ENCODE results near the gene CLVS2.

CLVS2 gene

GRCh38 chr6:123027408-123027807 lies 31.4 kb downstream of the CLVS2 start:
- DNase-seq (ENCODE audit: low spot score): no peak

GRCh38 chr6:123028263-123028662 lies 32.2 kb downstream of the CLVS2 start:
- no peak for DNase-seq (ENCODE audit: low spot score)

- no peak for DNase-seq (ENCODE audit: low spot score)
Observed at GRCh38 chr6:123030282-123030681, 34.2 kb downstream of the CLVS2 start.

DNA sequence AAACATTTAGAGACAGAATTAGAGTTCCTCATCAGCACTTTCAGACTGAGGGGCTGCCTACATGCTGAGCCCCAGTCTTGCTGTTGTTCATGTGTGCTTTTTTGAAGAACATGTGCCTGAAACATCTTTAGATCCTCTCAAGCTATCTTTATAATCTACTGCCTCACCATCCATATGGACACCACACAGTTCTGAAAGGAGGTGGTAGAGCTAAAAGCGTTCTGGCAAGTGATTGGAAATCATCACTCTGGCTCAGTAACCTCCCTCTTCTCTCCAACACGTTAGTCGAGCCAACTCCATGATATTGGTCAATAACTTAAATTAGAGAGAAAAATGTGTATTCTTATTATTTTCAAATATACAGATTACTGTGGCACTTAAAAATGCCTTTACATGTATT lies 40.6 kb downstream of the CLVS2 start:
- DNase-seq (ENCODE audit: low spot score): no peak

DNA sequence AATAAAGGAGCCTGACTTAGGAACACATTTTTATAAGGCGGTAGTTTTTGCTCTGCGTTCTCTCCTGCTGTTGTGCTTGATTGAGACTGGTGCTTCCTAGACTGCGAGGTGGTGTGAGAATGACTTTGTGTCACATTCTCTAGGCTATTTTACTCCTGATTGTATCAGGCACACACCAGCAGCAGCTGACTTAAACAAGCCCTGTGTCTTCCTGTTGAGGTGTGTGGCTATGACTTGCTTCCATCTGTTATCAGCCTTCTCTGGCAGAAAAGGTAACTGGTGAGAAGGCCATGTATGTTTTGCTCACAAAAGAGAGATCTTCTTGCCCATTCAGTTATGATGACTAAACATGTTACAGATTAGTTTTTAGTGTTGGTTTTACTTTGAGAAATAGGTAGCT lies 43.4 kb downstream of the CLVS2 start:
- DNase-seq (ENCODE audit: low spot score): no peak

- no peak for DNase-seq (ENCODE audit: low spot score)
Observed at GRCh38 chr6:123042401-123042800, 46.4 kb downstream of the CLVS2 start.

GRCh38 chr6:123044341-123044860 lies 48.4 kb downstream of the CLVS2 start:
- DNase-seq (ENCODE audit: low spot score): no peak

GRCh38 chr6:123053602-123054225 lies 57.7 kb downstream of the CLVS2 start:
- DNase-seq (ENCODE audit: low spot score): no peak

DNA sequence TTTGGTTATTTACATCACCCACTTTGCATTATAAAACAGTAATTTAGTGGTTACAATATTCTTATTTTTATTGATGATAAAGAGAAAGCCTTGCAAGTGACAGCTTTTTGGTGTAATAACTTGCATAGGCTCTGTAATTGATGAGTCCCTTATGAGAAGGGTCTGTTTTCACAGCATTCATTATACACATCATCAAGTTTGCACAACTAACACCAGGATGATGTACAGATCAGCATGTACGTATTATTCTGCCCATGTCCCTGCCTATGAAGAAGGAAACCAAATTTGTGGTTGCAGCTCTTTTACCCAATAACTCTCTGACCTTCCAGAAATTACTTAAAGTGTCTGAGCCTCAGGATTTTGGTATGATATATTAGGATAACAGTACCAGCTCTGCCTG lies 59.2 kb downstream of the CLVS2 start:
- DNase-seq (ENCODE audit: low spot score): no peak

- no peak for DNase-seq (ENCODE audit: low spot score)
Observed at GRCh38 chr6:123062670-123063069, 66.6 kb downstream of the CLVS2 start.

- no peak for DNase-seq (ENCODE audit: low spot score)
Observed at GRCh38 chr6:123064038-123064437, 68.0 kb downstream of the CLVS2 start.

- DNase-seq (ENCODE audit: low spot score): no peak
Observed at GRCh38 chr6:123074616-123075015, 78.6 kb downstream of the CLVS2 start.

DNA sequence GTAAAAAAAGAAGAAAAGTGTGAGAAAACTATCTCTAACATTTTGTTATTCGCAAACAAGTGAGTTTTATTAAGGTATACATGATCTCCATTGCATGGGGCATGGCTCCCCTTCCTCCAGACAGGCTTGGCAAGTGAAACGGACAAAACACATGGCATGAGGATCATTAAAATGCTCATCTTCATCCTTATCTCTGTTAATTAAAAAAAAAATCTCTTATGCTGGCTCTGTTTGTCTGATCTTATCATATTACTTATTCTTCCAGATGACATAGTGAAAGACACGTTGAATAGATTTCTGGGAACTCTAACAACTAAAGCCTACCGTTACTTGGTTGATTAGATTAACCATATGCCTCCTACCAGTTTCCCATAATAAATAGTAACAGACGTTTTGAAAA lies 89.4 kb downstream of the CLVS2 start:
- DNase-seq (ENCODE audit: low spot score): no peak

DNA sequence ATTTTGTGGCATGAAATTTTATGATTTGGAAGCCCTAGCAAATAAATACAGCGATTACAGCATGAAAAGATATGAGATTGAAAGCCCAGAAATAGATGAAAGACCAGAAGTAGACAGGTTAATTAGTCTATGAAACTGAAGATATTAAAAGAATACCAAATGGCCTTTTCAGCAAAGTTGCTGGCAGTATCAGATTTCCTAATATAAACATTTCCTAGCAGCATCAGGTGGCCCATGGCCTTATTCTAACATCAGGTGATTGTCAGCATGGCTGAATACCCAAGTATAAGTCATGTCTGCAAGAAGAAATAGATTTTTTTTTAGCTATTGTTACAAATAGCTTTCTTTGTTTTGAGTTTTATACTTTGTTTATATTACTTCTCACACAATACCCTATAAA lies 93.2 kb downstream of the CLVS2 start:
- no peak for DNase-seq (ENCODE audit: low spot score)

DNA sequence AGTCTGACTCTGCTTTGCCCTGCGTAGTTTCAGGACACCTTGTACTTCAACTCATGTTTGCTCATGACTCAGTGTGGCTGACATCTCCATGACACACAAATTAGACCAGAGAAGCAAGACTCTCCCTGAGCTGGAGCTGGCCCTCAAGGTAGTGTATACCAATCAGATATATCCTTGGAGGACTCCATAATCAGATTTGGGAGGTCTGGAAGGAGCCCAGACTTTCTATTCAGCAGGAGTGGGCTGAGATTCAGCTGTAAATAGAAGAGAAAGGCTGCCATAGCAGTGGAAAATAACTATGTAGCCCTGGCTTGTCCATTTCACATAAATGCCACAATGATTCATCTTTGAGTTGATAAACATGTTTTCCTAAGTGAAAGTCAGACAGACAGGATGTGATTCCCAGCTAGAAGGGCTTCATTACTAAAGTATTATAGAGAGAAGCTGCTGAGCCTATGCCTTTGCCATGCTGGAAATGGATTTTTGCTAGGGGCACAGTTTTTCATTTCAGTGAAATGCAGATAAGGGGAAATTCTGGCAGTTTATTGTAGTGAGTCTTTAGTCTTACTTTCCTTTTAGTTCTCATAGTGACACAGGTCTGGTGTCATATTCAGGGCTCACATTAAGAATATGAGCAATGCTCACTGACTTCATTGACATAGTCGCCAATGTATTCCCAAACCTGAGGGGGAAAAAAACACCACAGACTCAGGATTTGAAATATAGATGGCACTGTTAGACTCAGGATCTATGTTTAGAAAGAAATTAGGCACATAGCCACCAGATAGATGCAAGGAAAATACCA lies 95.3 kb downstream of the CLVS2 start:
- DNase-seq (ENCODE audit: low spot score): no peak

DNA sequence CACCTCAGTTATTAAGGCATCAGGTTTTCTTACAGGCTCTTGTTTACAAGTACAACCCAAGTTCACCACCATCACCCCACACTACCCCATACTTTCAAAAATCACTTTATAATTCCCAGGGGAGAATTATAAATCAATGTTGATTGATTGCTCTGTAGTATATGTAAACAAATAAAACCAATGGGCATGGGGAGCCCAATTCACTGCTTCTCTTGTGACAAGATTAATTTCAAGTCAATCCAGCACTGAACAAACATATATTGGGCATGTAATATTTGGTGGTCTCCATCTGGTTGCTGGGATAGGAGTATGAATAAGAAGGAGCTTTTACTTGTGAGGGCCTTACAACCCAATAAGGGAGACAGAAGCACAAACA lies 95.8 kb downstream of the CLVS2 start:
- DNase-seq (ENCODE audit: low spot score): no peak

- DNase-seq (ENCODE audit: low spot score): no peak
Observed at GRCh38 chr6:123094795-123095194, 98.8 kb downstream of the CLVS2 start.

- DNase-seq (ENCODE audit: low spot score): no peak
Observed at GRCh38 chr6:123105561-123105960, 109.5 kb downstream of the CLVS2 start.

- no peak for DNase-seq (ENCODE audit: low spot score)
Observed at GRCh38 chr6:123116370-123116769, 120.3 kb downstream of the CLVS2 start.

DNA sequence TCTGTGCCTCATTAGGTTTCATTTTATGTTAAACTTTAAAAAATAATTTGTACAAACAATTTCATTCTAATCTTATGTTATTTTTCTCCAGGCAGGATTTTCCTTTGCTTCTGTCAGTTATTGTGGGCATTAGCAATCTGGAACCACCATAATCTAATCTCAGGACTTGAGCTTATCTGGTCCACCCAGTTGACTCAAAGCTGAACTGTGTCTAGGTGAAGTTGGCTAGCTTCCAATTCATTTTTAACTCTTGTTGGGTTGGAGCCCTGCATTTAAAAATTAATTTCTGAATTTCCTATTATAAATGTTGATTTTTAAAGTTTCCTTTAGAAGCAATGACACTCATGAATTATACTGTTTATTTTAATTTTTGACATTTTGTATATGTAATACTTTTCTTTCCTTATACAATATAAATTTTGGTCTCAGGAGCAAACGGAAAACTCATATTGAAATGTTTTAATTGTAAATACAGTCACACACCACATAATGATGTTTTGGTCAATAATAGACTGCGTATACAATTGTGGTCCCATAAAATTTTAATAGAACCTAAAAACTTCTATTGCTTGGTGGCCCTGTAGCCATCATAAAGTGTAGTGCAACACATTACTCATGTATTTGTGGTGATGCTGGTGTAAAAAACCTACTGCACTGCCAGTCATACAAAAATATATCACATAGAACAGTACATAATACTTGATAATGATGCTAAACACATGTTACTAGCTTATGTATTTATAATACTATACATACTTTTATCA lies 121.3 kb downstream of the CLVS2 start:
- no peak for DNase-seq (ENCODE audit: low spot score)

GRCh38 chr6:123118811-123119210 lies 122.8 kb downstream of the CLVS2 start:
- DNase-seq (ENCODE audit: low spot score): no peak
